ENCODE results near the gene COBL. TPM values are rescaled to one million over a fixed set of nuclear protein-coding genes. Genes with fewer than 3 reads are reported as not detected.

COBL gene
- total RNA-seq, 6 experiments from 2014 or later: not detected

GRCh38 chr7:51059504-51060142, 257.0 kb downstream of the COBL start:
- no peaks in the 10 kb centered on the region for H3K36me3 Mint-ChIP-seq (ENCODE audit: low read depth)
- H3K9me3 Mint-ChIP-seq: no peaks in the 10 kb centered on the region
- peaks cover 44% of the 10 kb centered on the region for H3K27me3 Mint-ChIP-seq (ENCODE audit: insufficient read depth)
- no peak for TF ChIP-seq CTCF (IDR thresholded peaks at IDR 0.05)
- H3K4me1 Mint-ChIP-seq (ENCODE audit: low read depth): peaks cover 7% of the 10 kb centered on the region
- DNase-seq: no peak
- H3K4me3 Mint-ChIP-seq: no peak overlapping the region
- H3K27ac Mint-ChIP-seq: no peak overlapping the region

- Mint-ChIP-seq H3K4me1 (ENCODE audit: low read depth) (peaks cover 7% of the 10 kb centered on the region), H3K4me3 (no peak overlapping the region), H3K9me3 (no peaks in the 10 kb centered on the region), H3K36me3 (ENCODE audit: low read depth) (no peaks in the 10 kb centered on the region), H3K27me3 (ENCODE audit: insufficient read depth) (peaks cover 43% of the 10 kb centered on the region), H3K27ac (no peak overlapping the region)
- TF ChIP-seq CTCF (IDR thresholded peaks at IDR 0.05): no peak
- DNase-seq: no peak
These were observed 257.8 kb downstream of the COBL start for GRCh38 chr7:51058764-51059163.

DNA sequence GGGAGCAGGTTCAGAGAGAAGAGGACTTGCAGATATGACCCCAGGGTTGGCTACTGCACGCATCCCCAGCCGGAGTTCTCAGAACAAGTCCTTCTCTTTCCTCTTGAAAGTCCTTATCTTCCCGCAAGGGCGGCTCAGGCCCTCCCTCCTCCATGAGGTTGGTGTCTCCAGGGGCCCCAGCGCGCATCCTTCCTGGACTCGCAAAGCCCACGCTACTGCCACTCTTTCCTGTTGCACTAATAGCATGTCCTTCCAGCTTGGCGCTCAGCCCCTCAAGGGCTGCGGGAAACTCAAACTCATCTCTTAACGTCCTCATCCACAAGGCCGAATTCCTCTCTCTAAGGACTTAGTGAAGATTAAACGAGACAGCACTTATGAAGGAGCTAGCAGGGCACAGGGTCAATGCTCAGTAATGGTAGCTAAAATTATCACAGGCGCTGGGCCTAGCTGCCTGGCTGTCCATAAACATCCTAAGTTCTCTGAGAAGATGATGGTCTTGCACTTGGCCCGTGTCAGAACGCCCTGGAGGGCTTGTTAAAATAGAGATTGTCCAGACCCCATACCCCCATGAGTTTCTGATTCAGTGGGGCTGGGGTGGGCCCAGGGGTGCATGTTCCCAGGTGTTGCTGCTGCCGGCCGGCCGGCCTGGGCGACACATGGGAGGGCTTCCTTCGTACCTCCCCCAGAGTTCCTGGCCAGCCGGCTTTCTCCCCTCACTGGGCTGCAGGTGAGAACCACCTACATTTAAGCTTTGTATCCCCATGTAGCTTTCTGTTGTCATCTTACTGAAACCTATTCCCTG, 261.4 kb downstream of the COBL start:
- H3K27me3 Mint-ChIP-seq (ENCODE audit: insufficient read depth): peaks cover 37% of the 10 kb centered on the region

DNA sequence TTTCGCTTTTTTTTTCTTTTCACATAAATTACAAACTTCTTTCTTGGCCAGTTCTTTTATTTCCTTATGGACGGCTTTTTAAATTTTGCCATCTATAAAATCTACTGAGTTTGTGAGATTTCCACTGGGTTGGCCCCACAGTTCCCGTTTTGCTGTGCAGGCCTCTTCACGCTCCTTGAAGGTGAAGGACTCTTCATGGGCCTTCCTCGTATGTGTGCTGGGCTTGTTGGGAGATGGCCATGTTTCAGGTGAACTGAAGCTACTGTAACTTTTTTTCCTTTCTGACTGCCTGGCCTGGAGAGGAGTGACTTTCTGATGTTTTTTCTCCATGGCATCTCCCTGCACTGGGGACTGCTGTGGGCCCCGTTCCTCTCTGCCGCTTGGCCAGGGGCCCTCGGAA, 262.4 kb downstream of the COBL start:
- DNase-seq: no peak
- peaks cover 7% of the 10 kb centered on the region for H3K4me1 Mint-ChIP-seq (ENCODE audit: low read depth)
- no peak overlapping the region for H3K4me3 Mint-ChIP-seq
- H3K9me3 Mint-ChIP-seq: no peaks in the 10 kb centered on the region
- no peak overlapping the region for H3K27ac Mint-ChIP-seq
- peaks cover 43% of the 10 kb centered on the region for H3K27me3 Mint-ChIP-seq (ENCODE audit: insufficient read depth)
- TF ChIP-seq CTCF (IDR thresholded peaks at IDR 0.05): no peak
- H3K36me3 Mint-ChIP-seq (ENCODE audit: low read depth): no peaks in the 10 kb centered on the region

More for the DNA sequence above, 261.4 kb downstream of the COBL start:
- Mint-ChIP-seq H3K27ac (no peak overlapping the region), H3K9me3 (no peaks in the 10 kb centered on the region), H3K4me3 (no peak overlapping the region), H3K36me3 (ENCODE audit: low read depth) (no peaks in the 10 kb centered on the region), H3K4me1 (ENCODE audit: low read depth) (peaks cover 7% of the 10 kb centered on the region)
- no peak for DNase-seq
- TF ChIP-seq CTCF (IDR thresholded peaks at IDR 0.05): no peak

DNA sequence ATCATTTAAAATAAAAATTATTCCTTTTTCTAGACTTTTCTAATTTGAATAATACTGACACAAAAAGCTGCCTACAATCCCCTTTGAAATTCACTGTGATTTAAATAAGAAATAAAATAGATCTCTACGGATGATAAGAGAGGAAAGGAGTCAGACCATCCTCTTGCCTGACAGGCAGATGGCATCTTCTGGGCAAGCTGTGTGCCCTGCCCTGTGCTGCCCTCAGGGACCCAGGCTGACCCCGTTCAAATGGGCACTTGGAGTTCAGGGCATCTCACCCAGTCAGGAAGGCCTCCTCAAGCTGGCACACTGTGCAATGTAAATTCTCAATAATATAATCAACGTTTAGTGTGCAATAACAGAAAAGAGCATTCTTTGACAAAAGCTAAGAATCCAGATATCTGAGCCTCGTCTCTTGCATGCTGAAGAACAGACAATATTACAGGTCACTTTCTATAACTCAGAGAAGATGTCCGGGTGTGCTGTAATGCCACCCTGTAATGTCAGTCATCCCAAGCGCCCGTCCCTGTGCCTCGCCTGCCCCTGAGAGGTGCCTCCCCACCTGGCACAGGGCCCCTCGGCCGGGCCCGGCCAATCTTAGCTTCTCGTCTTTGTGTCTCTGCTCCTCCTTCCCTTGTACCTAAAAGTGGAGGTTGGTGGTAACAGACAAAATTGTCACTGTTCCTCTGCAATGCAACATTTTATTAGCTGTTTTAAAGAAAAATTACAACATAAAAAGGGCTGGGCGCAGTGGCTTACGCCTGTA, 263.3 kb downstream of the COBL start:
- Mint-ChIP-seq H3K36me3 (ENCODE audit: low read depth) (no peaks in the 10 kb centered on the region), H3K9me3 (no peaks in the 10 kb centered on the region), H3K4me3 (no peak overlapping the region), H3K27ac (no peak overlapping the region), H3K27me3 (ENCODE audit: insufficient read depth) (peaks cover 41% of the 10 kb centered on the region), H3K4me1 (ENCODE audit: low read depth) (peaks cover 7% of the 10 kb centered on the region)
- DNase-seq: no peak
- TF ChIP-seq CTCF (IDR thresholded peaks at IDR 0.05): no peak

All from HFFc6 (cell line).